Activated T-helper 2 cell treated with anti-CD3 and anti-CD28 coated beads, Interferon-gamma antibody, Interleukin-2, Interleukin-4, amounts not matched to agents 10 μg/mL and 5 μg/mL and 100 μg/mL, durations not matched to agents 14 hours and 24 hours and 36 hours (primary cell): Measurements from ENCODE around the gene LGR6. TPM values are rescaled to one million over a fixed set of nuclear protein-coding genes. Genes with fewer than 3 reads are reported as not detected.

Experiments
- DNase-seq: peaks from one replicate; pipeline ENCODE4 v3.0.0; 2021; ENCODE audit warnings: low spot score
- H3K27ac Mint-ChIP-seq: one replicate; pipeline ENCODE4 v1.8.0; 2021; ENCODE audit warnings: mixed read lengths
- H3K27me3 Mint-ChIP-seq: one replicate; pipeline ENCODE4 v1.8.0; 2021; ENCODE audit warnings: low read depth, mixed read lengths
- H3K36me3 Mint-ChIP-seq: one replicate; pipeline ENCODE4 v1.8.0; 2021; ENCODE audit warnings: low read depth, mixed read lengths
- H3K4me1 Mint-ChIP-seq: one replicate; pipeline ENCODE4 v1.8.0; 2021; ENCODE audit warnings: low read depth, mixed read lengths
- H3K4me3 Mint-ChIP-seq: one replicate; pipeline ENCODE4 v1.8.0; 2021; ENCODE audit warnings: low read depth, mild to moderate bottlenecking, moderate library complexity, mixed read lengths
- H3K9me3 Mint-ChIP-seq: one replicate; pipeline ENCODE4 v1.8.0; 2021; ENCODE audit warnings: mixed read lengths
- intact Hi-C: fragments of 100-400 bp; cut with micrococcal nuclease; formaldehyde crosslinking; loops from one replicate; pipeline ENCODE4 v1.15.1; 2023
- total RNA-seq: library from RNA; stranded (reverse); gene quantifications from 2 replicates; pipeline ENCODE4 v1.2.3, GENCODE V29; 2022

LGR6 gene
- total RNA-seq, 1 donor from 2014 or later: not detected

- no peak overlapping the region for H3K4me3 Mint-ChIP-seq
- intact Hi-C loops: no loop called here
Observed at GRCh38 chr1:202228484-202229122, 35.0 kb downstream of the LGR6 start.

GRCh38 chr1:202229376-202229775 is 35.8 kb downstream of the LGR6 start:
- H3K4me1 Mint-ChIP-seq: peaks cover 16% of the 10 kb centered on the region
- H3K27me3 Mint-ChIP-seq: peaks cover 26% of the 10 kb centered on the region
- no peaks in the 10 kb centered on the region for H3K36me3 Mint-ChIP-seq
- no peak for DNase-seq
- H3K27ac Mint-ChIP-seq: no peak overlapping the region
- intact Hi-C loops: no loop called here
- H3K9me3 Mint-ChIP-seq: no peaks in the 10 kb centered on the region
- H3K4me3 Mint-ChIP-seq: no peak overlapping the region

More at GRCh38 chr1:202228484-202229122, 35.0 kb downstream of the LGR6 start:
- peaks cover 26% of the 10 kb centered on the region for H3K27me3 Mint-ChIP-seq
- no peaks in the 10 kb centered on the region for H3K36me3 Mint-ChIP-seq
- DNase-seq: no peak
- peaks cover 16% of the 10 kb centered on the region for H3K4me1 Mint-ChIP-seq
- H3K27ac Mint-ChIP-seq: no peak overlapping the region
- no peaks in the 10 kb centered on the region for H3K9me3 Mint-ChIP-seq

GRCh38 chr1:202230061-202230938 is 36.7 kb downstream of the LGR6 start:
- Mint-ChIP-seq H3K36me3 (no peaks in the 10 kb centered on the region), H3K27ac (no peak overlapping the region), H3K9me3 (no peaks in the 10 kb centered on the region), H3K4me1 (peaks cover 16% of the 10 kb centered on the region), H3K4me3 (no peak overlapping the region), H3K27me3 (peaks cover 32% of the 10 kb centered on the region)
- intact Hi-C loops: no loop called here
- DNase-seq: no peak

- peaks cover 27% of the 10 kb centered on the region for H3K27me3 Mint-ChIP-seq
- DNase-seq: no peak
- no peak overlapping the region for H3K4me3 Mint-ChIP-seq
- peaks cover 16% of the 10 kb centered on the region for H3K4me1 Mint-ChIP-seq
- no peaks in the 10 kb centered on the region for H3K36me3 Mint-ChIP-seq
- H3K9me3 Mint-ChIP-seq: no peaks in the 10 kb centered on the region
- intact Hi-C loops: no loop called here
- no peak overlapping the region for H3K27ac Mint-ChIP-seq
Observed at GRCh38 chr1:202230939-202231645, 37.5 kb downstream of the LGR6 start.

GRCh38 chr1:202233171-202233570 is 39.6 kb downstream of the LGR6 start:
- no peaks in the 10 kb centered on the region for H3K9me3 Mint-ChIP-seq
- intact Hi-C loops: no loop called here
- H3K27ac Mint-ChIP-seq: no peak overlapping the region
- peaks cover 9% of the 10 kb centered on the region for H3K4me1 Mint-ChIP-seq
- H3K36me3 Mint-ChIP-seq: no peaks in the 10 kb centered on the region
- no peak overlapping the region for H3K4me3 Mint-ChIP-seq
- no peak for DNase-seq
- H3K27me3 Mint-ChIP-seq: peaks cover 27% of the 10 kb centered on the region

- no peak for DNase-seq
- H3K36me3 Mint-ChIP-seq: no peaks in the 10 kb centered on the region
- no peak overlapping the region for H3K27ac Mint-ChIP-seq
- H3K9me3 Mint-ChIP-seq: no peaks in the 10 kb centered on the region
- no peak overlapping the region for H3K4me3 Mint-ChIP-seq
- intact Hi-C loops: no loop called here
- peaks cover 4% of the 10 kb centered on the region for H3K4me1 Mint-ChIP-seq
- H3K27me3 Mint-ChIP-seq: peaks cover 24% of the 10 kb centered on the region
Observed at GRCh38 chr1:202233804-202234203, 40.2 kb downstream of the LGR6 start.

- Mint-ChIP-seq H3K4me3 (no peak overlapping the region), H3K36me3 (no peaks in the 10 kb centered on the region), H3K4me1 (peaks cover 3% of the 10 kb centered on the region), H3K27ac (no peak overlapping the region), H3K27me3 (peaks cover 24% of the 10 kb centered on the region), H3K9me3 (no peaks in the 10 kb centered on the region)
- no peak for DNase-seq
- intact Hi-C loops: no loop called here
Observed at GRCh38 chr1:202234331-202235002, 40.9 kb downstream of the LGR6 start.

- Mint-ChIP-seq H3K4me3 (no peak overlapping the region), H3K9me3 (no peaks in the 10 kb centered on the region), H3K36me3 (no peaks in the 10 kb centered on the region), H3K27me3 (peaks cover 24% of the 10 kb centered on the region), H3K27ac (no peak overlapping the region), H3K4me1 (peaks cover 3% of the 10 kb centered on the region)
- no peak for DNase-seq
- intact Hi-C loops: no loop called here
Observed at GRCh38 chr1:202235003-202235660, 41.5 kb downstream of the LGR6 start.

- intact Hi-C loops: no loop called here
- Mint-ChIP-seq H3K9me3 (no peaks in the 10 kb centered on the region), H3K36me3 (no peaks in the 10 kb centered on the region), H3K27ac (no peak overlapping the region), H3K27me3 (peaks cover 25% of the 10 kb centered on the region), H3K4me3 (no peak overlapping the region), H3K4me1 (peaks cover 3% of the 10 kb centered on the region)
- DNase-seq: peak; percentile 58
Observed at GRCh38 chr1:202235856-202236837, 42.5 kb downstream of the LGR6 start.

- DNase-seq: no peak
- Mint-ChIP-seq H3K4me1 (peaks cover 3% of the 10 kb centered on the region), H3K36me3 (no peaks in the 10 kb centered on the region), H3K27ac (no peak overlapping the region), H3K27me3 (peaks cover 32% of the 10 kb centered on the region), H3K9me3 (no peaks in the 10 kb centered on the region), H3K4me3 (no peak overlapping the region)
- intact Hi-C loops: no loop called here
Observed at GRCh38 chr1:202237052-202237451, 43.5 kb downstream of the LGR6 start.

GRCh38 chr1:202238914-202239313 is 45.3 kb downstream of the LGR6 start:
- no peaks in the 10 kb centered on the region for H3K36me3 Mint-ChIP-seq
- intact Hi-C loops: no loop called here
- no peak overlapping the region for H3K27ac Mint-ChIP-seq
- H3K9me3 Mint-ChIP-seq: no peaks in the 10 kb centered on the region
- H3K4me3 Mint-ChIP-seq: no peak overlapping the region
- peaks cover 3% of the 10 kb centered on the region for H3K4me1 Mint-ChIP-seq
- peaks cover 24% of the 10 kb centered on the region for H3K27me3 Mint-ChIP-seq
- DNase-seq: no peak
